ENCODE data around the gene USP34. TPM values are rescaled to one million over a fixed set of nuclear protein-coding genes. Genes with fewer than 3 reads are reported as not detected.

USP34 gene
- total RNA-seq, 1 experiment from 2014 or later = 91.4 TPM

- Histone ChIP-seq H3K4me1 (ENCODE audit: control insufficient read depth, insufficient read depth, low read length) (no peaks in the 10 kb centered on the region), H3K4me3 (ENCODE audit: low read depth in 2 of 2, low read length in 2 of 2) (no peak overlapping the region), H3K36me3 (ENCODE audit: control insufficient read depth, insufficient read depth, low read length) (peaks cover 22% of the 10 kb centered on the region; the same call in 1 of the 2 replicates), H3K9me3 (ENCODE audit: control insufficient read depth, insufficient read depth, low read depth, low read length) (no peaks in the 10 kb centered on the region), H3K27me3 (ENCODE audit: control insufficient read depth, insufficient read depth, low read length) (no peaks in the 10 kb centered on the region), H3K27ac (ENCODE audit: low read length) (no peak overlapping the region)
- CTCF ChIA-PET = no interaction called here
- ATAC-seq = no peak
- no peak for DNase-seq (ENCODE audit: low read depth, low spot score)
- in situ Hi-C loops (cut with HindIII; ENCODE audit: low pct_unique_long_range_greater_than_20kb, low sequenced_read_pairs) (no loop called here), intact Hi-C loops (cut with micrococcal nuclease; ENCODE audit: unreplicated experiment) (no loop called here)
- POLR2A ChIA-PET = no interaction called here
- TF ChIP-seq TCF7L2 (IDR thresholded peaks at IDR 0.05; ENCODE audit: low read depth, low read length) (no peak), SIN3A (IDR thresholded peaks at IDR 0.05; ENCODE audit: borderline replicate concordance, insufficient read depth, low read depth, low read length) (no peak), REST (IDR thresholded peaks at IDR 0.05; ENCODE audit: insufficient read depth in 1 of 2, low read depth in 2 of 2, low read length in 1 of 2) (no peak), POLR2AphosphoS5 (IDR thresholded peaks at IDR 0.05; ENCODE audit: low read depth, low read length) (no peak)
- TF ChIP-seq, protein P1, sequence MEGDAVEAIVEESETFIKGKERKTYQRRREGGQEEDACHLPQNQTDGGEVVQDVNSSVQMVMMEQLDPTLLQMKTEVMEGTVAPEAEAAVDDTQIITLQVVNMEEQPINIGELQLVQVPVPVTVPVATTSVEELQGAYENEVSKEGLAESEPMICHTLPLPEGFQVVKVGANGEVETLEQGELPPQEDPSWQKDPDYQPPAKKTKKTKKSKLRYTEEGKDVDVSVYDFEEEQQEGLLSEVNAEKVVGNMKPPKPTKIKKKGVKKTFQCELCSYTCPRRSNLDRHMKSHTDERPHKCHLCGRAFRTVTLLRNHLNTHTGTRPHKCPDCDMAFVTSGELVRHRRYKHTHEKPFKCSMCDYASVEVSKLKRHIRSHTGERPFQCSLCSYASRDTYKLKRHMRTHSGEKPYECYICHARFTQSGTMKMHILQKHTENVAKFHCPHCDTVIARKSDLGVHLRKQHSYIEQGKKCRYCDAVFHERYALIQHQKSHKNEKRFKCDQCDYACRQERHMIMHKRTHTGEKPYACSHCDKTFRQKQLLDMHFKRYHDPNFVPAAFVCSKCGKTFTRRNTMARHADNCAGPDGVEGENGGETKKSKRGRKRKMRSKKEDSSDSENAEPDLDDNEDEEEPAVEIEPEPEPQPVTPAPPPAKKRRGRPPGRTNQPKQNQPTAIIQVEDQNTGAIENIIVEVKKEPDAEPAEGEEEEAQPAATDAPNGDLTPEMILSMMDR (IDR thresholded peaks at IDR 0.05) = no peak
- BruUV-seq (replicated peaks) = no TSS peak
Measured at GRCh38 chr2:61295981-61296380, 174.9 kb downstream of the USP34 start.

GRCh38 chr2:61291851-61292575, 178.9 kb downstream of the USP34 start:
- in situ Hi-C loops (cut with HindIII; ENCODE audit: low pct_unique_long_range_greater_than_20kb, low sequenced_read_pairs) = no loop called here
- BruUV-seq (replicated peaks) = no TSS peak
- H3K4me3 ChIP-seq (ENCODE audit: low read depth in 2 of 2, low read length in 2 of 2) = no peak overlapping the region
- H3K27me3 ChIP-seq (ENCODE audit: control insufficient read depth, insufficient read depth, low read length) = no peaks in the 10 kb centered on the region
- ATAC-seq (no peak), DNase-seq (ENCODE audit: low read depth, low spot score) (no peak)
- H3K27ac ChIP-seq (ENCODE audit: low read length) = no peak overlapping the region
- ChIA-PET CTCF (no interaction called here), POLR2A (interaction anchor here (0.6 kb wide), 1 partner anchor 61 kb away, joined by 3 read pairs; no protein-coding TSS in a partner anchor)
- TF ChIP-seq SIN3A (IDR thresholded peaks at IDR 0.05; ENCODE audit: borderline replicate concordance, insufficient read depth, low read depth, low read length) = no peak
- TF ChIP-seq TCF7L2 (IDR thresholded peaks at IDR 0.05; ENCODE audit: low read depth, low read length) = no peak
- no peak for TF ChIP-seq REST (IDR thresholded peaks at IDR 0.05; ENCODE audit: insufficient read depth in 1 of 2, low read depth in 2 of 2, low read length in 1 of 2)
- TF ChIP-seq, protein P1 (IDR thresholded peaks at IDR 0.05) = no peak
- no peak for TF ChIP-seq POLR2AphosphoS5 (IDR thresholded peaks at IDR 0.05; ENCODE audit: low read depth, low read length)
- no peaks in the 10 kb centered on the region; the same call in 1 of the 2 replicates for H3K4me1 ChIP-seq (ENCODE audit: control insufficient read depth, insufficient read depth, low read length)
- intact Hi-C loops (cut with micrococcal nuclease; ENCODE audit: unreplicated experiment) = no loop called here
- H3K36me3 ChIP-seq (ENCODE audit: control insufficient read depth, insufficient read depth, low read length) = peaks cover 26% of the 10 kb centered on the region; the same call in 1 of the 2 replicates
- no peaks in the 10 kb centered on the region for H3K9me3 ChIP-seq (ENCODE audit: control insufficient read depth, insufficient read depth, low read depth, low read length)
